Activated CD8-positive, alpha-beta memory T cell treated with anti-CD3 and anti-CD28 coated beads, Interleukin-2, amount 50 U/mL, for 4 hours (primary cell): ENCODE results near the gene GHR.

Experiments
- DNase-seq: peaks from one replicate; pipeline ENCODE4 v3.0.0-alpha.2; 2020

The GHR gene

DNA sequence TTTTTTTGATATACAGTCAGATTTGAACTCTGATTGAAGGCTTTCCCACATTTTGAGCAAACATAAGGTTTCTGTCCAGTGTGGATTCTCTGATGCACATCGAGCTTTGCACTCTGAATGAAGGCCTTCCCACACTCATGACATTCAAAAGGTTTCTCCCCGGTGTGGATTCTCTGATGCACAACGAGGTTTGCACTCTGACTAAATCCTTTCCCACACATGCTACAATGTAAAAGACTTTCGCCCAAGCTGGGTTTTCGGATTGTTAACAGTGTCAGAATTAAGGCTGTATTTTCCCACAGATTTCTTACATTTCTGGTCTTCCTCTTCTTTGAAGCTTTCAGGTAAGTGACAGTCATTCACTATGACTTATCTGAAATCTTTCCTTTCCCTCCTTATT lies 44.3 kb downstream of the GHR start:
- DNase-seq: no peak

DNA sequence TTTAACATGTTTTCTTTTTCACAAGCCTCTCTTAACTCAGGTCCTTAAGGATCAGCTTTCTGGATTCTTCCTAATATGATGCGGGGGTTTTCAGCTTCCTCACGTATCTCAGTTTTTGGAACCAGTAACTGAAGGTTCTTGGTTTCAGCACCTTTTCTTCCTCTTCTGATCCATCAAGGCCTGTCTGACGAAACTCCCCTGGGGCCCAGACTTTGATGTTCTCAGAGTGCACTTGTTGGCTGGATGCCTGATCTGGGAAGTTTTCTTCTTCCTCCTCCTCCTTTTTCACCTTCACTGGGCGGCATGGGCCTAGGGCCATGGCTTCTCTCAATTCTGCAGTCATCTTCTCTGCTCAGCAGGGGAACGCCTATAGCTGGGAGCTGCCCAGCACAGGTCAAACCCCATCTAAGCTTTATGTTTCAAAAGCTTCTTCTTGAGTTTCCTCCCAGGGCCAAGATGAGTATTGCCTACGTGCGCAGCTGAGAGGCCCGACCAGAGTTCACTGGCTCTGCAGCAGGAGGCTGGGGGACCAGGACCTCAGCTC lies 44.8 kb downstream of the GHR start:
- no peak for DNase-seq

DNA sequence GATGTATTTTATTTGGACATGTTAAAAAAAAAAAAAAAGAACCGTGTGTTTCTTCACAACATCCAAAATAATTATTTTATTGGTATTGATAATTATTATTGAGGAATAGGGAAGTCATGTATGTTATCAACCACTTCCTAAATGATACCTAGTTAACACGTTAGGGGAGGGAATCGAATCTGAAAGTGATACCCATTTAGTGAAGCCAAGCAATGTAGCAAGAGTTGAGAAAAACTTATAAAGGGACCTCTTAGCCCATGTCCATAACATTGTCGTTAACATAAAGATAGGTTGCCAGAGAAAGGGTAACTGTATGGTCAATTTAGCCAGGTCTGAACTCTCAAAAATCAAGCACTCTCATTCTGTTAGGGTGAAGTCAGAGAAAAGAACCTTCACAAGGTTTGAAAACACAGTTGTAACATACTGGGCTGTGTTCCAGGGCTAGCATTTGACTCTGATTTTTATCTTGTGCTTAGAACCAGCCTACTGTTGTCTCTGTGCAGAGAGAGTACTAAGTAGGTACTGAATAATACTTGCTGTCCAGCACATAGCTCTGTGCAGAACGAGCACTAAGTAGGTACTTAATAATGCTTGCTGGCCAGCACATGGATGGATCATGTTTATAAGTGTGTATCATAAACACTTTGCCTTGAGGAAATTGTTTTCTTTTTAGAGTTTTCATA lies 60.4 kb downstream of the GHR start:
- DNase-seq: no peak

DNA sequence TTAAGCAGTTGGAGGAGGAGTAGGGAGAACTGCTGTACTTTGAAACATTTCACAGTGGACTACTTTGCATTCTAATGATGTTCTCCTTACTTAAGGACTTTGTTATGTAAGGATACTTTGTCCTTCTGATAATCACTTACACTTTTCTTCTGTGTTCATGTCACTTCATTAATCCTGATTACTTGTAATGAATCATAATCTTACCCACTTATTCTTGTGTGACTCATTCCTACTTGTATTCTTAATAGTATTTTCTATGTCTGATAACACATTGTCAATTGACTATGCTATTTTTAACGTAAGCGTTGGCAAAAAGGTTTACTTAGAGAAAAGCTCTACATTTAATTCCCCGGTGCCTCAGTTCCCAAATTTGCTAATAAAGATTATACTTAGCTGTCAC lies 63.8 kb downstream of the GHR start:
- DNase-seq: no peak

DNA sequence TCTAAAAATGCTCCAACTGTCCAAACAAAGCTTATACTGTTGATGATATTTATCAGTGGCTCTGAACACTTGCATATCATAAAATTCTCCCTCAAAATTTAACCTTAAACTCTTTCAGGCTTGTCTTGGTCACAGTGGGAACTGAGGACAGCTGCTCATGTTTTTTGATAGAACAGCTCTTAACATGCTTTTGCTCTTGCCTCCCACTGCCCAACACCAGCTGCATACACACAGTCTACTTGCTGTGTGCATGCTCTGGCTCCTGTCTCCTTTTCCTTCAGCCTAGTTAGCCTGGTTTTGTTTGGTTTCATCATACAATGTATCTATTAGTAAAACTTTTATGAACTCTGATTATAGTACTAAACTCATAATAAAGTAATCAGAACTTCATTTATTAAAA lies 64.6 kb downstream of the GHR start:
- DNase-seq: no peak

DNA sequence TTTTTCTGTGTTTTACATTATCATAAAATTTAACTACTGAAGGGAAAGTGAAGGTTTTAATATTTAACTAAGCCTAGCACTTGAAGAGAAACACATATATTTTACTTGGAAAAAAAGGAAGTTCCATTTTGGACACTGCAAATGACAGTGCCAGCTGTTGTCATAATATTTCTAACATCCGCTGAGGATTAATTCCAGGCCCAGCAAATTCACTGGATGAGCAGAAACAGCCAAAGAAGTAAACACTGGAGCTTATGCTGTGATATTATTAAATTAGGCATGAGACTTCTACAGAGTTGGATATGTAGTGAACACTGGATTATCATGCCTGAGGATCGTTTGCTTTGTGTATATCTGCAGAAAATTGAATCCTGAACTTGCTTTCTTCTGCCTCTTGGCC lies 67.6 kb downstream of the GHR start:
- no peak for DNase-seq

DNA sequence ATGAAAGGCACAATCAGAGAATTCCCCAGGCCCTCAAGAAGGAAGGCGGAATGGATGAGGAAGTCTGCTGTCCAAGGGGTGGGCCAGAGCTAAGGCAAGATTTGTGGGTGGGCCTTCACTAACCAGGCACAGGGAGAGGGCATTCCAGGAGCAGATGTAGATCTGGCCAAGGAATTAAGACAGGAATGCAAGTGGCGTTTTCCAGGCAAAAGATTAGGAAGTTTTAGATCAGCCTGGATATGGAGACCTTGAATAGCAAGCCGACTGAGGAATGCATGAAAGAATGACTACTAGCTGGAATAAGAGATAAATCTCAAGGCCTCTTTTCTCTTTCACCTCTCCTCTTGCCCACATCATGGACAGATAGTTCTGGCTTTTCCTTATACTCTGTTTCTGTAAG lies 68.5 kb downstream of the GHR start:
- no peak for DNase-seq

DNA sequence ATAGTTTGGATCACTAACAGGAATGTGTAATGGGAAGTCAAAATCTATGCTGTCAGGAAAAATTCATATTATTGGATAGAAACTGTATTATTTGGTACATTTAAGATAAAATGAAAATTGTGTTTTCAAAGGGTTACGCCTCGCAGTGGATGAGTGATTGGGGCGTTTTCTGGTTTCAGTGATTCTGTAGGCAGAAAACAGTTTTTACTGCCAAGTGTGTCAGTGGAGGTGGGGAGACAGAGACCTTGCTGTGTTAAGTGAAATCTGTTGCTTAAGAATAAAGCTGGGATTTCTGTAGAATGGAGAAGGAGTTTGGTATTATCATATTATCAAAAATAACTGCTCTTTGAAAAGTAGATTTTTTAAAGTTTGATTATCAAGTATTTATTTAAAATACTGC lies 69.7 kb downstream of the GHR start:
- DNase-seq: no peak

DNA sequence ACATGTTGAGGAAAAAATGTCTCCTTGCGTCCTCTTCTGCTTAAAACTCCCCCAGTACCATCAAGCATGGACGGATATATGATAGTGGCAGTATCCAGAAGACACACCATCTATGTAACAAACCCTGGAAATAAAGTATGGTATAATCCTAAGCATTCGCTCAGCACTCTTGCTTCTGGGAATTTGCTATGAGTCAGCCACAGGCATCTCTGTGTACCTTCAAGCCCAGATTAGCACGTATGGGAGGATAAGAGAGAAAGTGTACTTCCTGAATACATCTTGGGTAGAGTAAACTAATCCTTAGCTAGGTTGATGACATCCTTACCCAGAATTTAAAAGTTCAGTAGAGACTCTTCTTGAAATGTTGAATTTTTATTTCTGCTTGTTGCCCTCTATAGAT lies 71.2 kb downstream of the GHR start:
- DNase-seq: no peak

DNA sequence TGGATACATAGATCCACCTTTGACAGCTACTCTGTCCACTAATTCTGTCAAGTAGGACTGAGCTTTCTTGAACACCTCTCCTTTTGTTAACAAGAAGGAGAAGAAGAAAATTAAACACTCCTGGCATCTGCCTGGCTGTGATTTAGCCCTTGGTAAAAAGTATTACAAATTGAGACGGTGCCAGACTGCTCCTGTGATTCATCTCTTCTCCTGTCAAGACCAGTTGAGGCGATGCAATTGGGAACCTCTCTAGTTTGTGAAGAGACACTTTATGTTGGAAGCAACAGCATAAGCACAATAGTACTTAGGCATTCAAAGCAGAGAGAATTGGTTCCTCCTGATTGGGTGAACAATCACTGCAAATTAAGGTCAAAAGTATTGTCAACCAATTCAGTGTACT lies 72.7 kb downstream of the GHR start:
- no peak for DNase-seq

DNA sequence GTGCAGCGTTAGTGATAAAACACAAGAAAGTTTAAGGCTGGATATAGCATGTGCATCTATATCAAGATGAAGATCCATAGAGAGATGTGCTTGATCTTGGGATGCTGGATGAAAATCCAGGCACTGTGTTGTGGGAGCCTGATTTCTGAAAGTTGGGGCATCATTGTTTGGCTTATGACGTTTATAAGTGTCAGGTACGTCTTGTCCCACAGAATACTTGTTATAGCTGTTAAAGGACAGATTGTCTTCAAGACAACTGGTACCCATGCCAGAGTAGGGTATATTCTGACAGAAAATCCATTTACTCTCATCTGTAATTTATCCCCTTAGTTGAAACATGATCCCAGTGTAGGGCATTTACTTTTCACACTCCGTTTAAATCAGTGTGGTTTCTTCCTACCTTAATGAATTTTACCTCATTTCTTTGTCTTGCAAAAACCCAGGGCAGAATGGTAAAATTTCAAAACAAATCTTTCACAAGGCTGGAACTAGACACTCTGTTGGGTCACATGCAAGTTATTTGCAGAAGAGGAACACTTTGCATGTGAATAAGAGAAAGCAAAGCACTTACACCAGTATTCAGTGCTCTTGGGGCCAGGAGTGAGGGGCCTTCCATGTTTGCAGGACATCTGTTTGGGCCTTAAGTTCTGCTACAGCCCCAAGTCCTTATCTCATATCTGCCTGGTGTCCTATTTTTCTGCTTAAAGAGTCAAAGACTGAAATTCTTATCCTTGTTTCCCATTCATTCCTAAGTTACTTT lies 73.3 kb downstream of the GHR start:
- DNase-seq: no peak

DNA sequence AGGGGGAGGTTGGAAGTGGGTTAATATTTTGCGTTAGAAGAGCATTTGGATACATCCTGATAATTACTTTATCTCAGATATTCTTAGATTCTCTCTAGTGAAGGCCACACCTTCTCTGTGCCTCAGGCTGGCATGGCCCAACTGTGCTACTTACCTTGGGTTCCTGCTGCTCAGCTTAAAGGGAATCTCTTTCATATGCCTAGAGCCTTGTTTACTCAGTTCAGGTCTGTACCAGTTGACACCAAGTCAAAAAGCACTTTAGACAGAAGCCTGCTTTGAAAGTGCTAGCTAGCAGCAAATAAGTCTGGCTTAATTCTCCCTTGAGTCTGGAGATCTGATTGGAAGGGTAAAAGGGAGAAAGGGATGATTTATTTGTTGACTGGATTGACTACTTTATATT lies 74.8 kb downstream of the GHR start:
- no peak for DNase-seq

DNA sequence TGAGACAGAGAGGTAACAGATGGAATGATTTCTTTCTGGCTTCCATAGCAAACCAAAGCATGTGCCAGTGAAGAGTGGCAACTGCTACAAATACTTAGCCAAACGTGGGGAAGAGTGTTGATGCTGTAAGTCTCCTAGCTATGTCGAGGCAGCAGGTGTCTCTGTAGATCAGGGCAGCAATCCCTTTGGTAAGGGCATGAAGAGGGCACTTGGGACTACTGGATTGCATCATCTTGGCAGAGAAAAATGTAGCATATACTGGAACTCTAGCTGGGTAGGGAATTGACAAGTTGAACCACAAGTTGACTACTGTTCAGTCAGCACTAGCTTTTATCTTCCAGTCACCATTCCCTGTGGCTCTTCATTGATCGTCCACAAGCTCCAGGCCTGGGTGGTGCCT lies 75.8 kb downstream of the GHR start:
- no peak for DNase-seq

DNA sequence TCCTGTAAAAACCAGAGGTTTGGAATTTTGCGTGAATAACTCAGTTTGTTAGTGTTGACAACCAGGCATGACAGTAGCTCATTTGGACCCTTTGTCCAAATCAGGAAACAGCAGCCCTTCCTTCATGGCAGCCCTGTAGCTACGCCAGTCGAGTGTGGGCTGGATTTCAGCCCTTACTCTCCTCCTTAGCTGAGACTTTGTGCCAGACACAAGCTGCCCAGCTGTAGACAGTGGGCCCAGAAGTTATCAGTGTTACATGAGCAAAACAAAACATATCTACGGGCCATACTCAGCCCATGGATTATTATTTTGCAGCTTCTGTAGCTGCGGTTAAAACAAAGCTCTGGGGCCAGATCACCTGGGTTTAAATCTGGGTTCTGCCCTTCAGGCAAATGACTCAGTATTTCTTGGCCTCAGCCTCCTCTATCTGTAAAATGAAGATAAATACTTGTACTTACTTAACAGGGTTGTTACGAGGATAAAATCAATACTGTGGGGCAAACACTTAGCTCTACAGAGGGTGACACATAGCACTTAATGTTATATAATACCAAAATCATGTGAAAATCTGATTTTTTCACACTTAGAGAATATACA lies 76.9 kb downstream of the GHR start:
- no peak for DNase-seq

DNA sequence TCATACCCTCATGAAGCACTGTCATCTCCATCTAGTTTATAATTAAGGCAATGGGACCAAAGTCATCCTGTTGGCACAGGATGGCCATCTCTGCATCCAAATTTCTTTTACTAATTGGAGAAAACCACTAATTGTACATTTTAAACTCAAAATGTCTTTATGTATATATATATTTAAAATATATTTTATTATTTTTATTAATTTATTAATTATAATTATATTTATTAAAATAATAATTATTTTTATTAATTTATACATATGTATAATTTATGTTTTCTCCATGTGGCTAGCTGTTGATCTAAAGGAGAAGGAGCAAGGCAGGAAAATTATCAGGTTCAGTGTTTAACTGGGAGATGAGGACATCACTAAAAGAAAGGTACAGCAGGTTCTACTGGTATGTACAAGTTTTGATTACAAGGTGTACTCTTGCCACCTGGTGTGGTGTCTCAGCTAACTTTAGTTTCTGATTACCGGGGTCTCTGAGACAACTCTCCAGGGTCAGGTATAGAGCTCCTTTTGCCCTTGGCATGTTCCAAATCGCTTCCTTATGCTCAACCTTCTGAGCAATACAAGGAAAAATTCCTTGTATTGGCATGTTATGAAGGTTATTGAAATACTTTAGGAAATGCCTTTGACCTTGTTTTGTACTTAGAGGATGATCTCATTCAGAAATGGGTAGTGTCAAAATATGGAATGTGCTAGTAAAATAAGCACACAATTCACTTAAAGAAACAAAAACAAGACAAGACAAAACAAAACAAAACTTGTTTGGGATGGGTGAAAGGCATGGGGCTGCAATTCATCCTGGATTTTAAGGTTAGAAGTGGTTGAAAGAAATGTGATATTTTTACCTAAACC lies 79.6 kb downstream of the GHR start:
- no peak for DNase-seq

DNA sequence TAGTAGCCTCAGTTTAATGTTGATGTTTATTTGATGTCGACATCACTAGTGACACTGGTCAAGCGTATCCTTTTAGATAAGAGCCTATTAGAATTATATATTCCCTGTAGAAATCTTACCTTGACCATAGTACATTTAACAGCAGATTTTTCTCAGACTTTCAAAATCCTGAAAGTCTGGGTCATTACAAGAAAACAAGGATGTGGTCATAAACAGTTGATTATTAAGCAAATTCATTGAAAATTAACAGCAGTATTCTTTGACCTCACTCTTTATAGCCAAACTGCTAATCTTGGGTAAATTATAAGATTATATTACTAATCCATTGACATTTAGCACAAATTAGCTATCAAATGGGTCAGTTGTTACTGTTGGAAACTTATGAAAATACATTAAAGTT lies 83.4 kb downstream of the GHR start:
- DNase-seq: no peak

DNA sequence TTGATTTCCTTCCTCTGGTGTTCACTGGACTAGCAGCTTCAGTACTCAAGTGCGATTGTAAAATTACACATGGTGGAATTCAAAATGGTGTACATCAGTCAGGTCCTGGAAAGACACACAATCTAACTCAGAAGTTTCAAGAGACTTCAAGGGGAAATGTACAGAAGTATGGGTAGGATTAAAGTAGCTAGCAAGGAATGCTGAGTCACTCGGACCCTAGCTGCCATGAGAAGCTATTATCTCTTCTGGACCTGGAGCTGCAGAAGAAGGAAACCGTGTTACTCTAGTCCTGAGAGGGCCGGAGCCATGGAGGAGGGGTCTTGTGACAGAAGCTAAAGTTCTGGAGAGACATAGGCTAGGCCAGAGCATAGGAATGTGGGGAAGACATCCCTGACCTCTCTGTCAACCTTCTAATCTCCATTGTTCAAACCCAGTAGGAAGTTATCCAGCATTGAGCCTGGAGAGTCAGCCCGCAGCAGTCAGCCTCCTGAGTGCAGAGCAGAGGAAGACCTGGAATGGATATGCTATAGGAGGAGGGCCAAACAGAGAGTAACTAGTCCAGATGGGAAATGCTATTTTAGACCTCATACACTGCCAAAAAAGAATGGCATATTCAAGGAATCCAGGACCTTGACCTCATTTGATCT lies 84.3 kb downstream of the GHR start:
- DNase-seq: no peak

DNA sequence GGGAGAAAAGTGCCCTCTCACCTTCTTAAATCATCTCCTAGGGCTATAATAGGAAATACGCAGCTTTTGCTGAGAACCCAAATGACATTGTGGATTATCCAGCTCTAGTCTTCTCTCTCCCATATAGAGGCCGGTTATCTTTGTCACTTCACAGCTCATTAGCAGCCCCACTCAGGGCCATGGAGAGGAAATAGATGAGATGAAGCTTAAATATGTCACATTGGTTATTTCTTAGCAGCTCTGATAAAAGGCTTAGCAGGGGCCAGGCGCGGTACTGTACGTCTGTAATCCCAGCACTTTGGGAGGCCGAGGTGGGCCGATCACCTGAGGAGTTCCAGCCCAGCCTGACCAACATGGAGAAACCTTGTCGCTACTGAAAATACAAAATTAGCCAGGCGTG lies 90.0 kb downstream of the GHR start:
- DNase-seq: no peak

DNA sequence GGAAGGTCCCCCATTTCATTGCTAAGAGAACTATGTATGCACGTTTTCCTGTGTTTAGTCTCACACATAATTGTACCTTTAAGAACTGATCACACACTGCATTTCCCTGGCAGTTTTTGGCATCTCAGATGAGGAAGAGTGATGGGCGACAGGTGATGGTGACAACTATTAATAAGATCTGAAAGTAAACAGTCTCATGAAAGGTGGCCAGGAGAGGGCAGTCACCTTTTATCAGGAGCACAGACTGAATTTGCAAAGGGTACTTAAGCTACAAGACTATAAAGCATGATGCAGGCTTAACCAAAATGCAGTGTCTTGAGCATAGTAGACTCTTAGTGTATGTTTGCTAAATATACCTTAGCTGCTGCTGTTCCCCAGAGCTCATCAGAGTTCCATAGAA lies 91.5 kb downstream of the GHR start:
- no peak for DNase-seq

DNA sequence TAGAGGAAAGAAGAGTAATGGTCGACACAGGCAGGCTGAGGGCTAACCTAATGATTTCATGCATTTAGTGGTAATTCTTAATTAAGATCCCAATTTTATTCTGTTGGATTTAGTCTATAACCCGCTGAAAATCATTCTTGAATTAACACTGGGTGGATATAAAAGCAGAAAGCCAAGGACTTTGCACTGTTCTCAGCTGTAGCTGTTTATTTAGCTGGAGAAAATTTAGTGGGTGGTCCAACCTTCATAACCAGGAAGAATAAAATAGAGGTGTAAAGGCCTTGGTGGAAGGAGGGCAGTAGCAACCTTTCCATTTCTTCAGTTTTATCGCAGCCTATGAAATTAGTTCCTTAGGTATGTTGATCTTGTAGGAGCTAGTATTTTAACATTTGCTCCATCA lies 92.3 kb downstream of the GHR start:
- DNase-seq: no peak

DNA sequence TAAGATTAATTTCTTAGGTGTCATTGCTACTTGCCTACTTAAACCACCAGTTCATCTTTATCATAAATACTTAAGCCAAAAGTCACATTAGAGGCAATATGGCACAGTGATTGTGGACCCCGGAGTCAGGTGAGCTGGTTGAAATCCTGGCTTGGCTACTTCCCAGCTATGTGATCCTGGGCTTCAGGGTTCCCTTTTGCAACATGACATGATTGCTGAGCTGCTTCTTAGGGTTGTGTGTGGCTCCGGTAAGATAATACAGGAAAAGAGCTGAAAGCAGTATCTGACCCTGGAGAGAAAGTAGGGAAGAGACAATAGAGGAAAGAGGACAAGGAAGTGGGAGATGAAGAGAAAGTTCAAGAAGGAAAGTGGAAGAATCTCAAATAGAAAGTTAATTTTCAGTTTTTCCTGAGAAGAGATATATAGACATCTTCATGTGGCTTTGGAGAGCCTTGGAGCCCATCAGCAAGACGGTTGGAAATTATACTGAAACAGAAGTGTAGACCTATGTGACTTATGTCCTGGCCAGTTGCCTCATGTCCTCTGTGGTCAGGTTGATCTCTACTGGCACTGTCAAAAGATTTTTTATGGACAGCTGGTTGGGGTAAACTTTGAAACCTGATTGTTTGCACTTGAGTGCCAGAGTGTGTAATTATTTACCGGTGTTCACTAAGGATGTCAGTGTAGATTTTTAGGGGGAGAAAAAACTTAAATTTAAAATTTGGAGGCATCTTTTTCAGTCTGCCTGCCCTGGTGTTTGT lies 93.2 kb downstream of the GHR start:
- no peak for DNase-seq

DNA sequence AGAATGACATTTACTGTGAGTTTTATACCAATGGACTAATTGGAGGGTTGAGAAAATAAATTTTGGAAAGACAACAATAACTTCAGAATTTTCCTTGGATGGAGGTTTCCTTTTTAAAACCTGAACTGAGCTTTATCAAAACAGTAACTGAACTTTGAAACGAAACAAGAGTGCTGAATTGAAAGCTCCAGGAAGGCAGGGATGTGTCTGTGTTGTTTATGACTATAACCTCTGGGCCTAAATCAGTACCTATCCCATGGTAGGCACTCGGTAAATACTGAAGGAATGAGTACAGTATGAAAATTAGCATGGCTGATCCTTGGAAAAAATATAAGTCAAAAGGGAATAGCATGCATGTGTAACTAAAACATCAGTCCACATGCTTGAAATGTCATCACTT lies 93.9 kb downstream of the GHR start:
- DNase-seq: no peak
